Spleen (tissue), 7 donors: Measurements from ENCODE around the gene MFSD2B.

Experiments
- CTCF ChIP-seq, 11 experiments: fragments of 200-600 bp in 7 of 11; fragments of 450-650 bp in 4 of 11; sonication (generic) in 4 of 11; IDR thresholded peaks in 8 of 11; conservative IDR thresholded peaks in 3 of 11; 1 replicate in 7 of 11; 2 replicates in 4 of 11; pipeline versions ENCODE4 v1.4.0 to v1.8.0; 2016 to 2021; ENCODE audit warnings: antibody characterized with exemption in 11 of 11, inconsistent platforms in 4 of 11, mild to moderate bottlenecking in 1 of 11
- POLR2A ChIP-seq, 3 donors: fragments of 450-650 bp; IDR thresholded peaks; one replicate each; pipeline ENCODE4 v1.5.1; 2017; ENCODE audit warnings: antibody characterized with exemption in 3 of 3, mild to moderate bottlenecking in 1 of 3
- donor health status: DM: no; HTN: no; CAD: no; lungs with moderate emphysema.
- donor health status: DM: no; HTN: no; CAD: no.
- donor health status: DM: no; HTN: no; CAD: no.

DNA sequence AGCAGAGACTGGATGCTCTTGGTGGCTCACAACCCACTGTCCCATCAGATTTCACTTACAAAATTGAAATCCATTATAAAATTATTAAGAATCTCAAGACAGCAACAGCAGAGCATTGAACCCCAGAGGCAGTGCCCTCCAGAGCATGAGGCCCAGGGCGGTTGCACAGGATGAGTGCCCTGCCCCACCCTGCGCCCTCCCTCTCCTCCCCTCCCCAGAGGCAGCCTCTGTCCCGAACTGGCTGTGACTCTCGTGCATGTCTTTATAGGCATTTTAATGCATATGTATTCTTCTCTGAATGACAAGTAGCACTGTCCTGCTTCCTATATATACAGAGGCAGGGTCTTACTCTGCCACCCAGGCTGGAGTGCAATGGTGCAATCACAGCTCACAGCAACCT, 10.4 kb downstream of the MFSD2B start:
- no peak for TF ChIP-seq POLR2A (IDR thresholded peaks at IDR 0.05)
- TF ChIP-seq CTCF (IDR thresholded peaks at IDR 0.05 in 8 of 11, conservative IDR thresholded peaks at IDR 0.05 in 3 of 11), result no peak
